Measurements from ENCODE around the gene ZXDC. TPM values are rescaled to one million over a fixed set of nuclear protein-coding genes. Genes with fewer than 3 reads are reported as not detected.

Gene ZXDC
- total RNA-seq, 2 donors from 2014 or later, result 18.9 to 25.5 TPM

- no peak for DNase-seq (ENCODE audit: low spot score)
- no peak within 1 kb of the TSS for H3K4me3 ChIP-seq
- no peak within 1 kb of the TSS for H3K27ac ChIP-seq
- H3K36me3 ChIP-seq, result no peaks in the 10 kb centered on the region
- no peak for TF ChIP-seq CTCF (IDR thresholded peaks at IDR 0.05)
- peaks cover 0 to 7% of the 10 kb centered on the region in 2 donors for H3K4me1 ChIP-seq
- no peaks in the 10 kb centered on the region for H3K27me3 ChIP-seq
- no peaks in the 10 kb centered on the region for H3K9me3 ChIP-seq
Observed at GRCh38 chr3:126517291-126517951, 41.7 kb upstream of the ZXDC start, which contains the start of gene UROC1. Gene UROC1 (minus strand): TSS chr3:126517773. CDS start chr3:126517719, 54 bp downstream.

GRCh38 chr3:126516936-126517290, 41.2 kb upstream of the ZXDC start:
- Histone ChIP-seq H3K36me3 (no peaks in the 10 kb centered on the region), H3K4me1 (peaks cover 0 to 7% of the 10 kb centered on the region in 2 donors), H3K4me3 (no peak overlapping the region), H3K27ac (no peak overlapping the region), H3K27me3 (no peaks in the 10 kb centered on the region), H3K9me3 (no peaks in the 10 kb centered on the region)
- DNase-seq (ENCODE audit: low spot score), result no peak
- no peak for TF ChIP-seq CTCF (IDR thresholded peaks at IDR 0.05)

- Histone ChIP-seq H3K9me3 (no peaks in the 10 kb centered on the region), H3K4me1 (peaks cover 0 to 7% of the 10 kb centered on the region in 2 donors), H3K4me3 (no peak overlapping the region), H3K27me3 (no peaks in the 10 kb centered on the region), H3K27ac (no peak overlapping the region), H3K36me3 (no peaks in the 10 kb centered on the region)
- DNase-seq (ENCODE audit: low spot score), result no peak
- TF ChIP-seq CTCF (IDR thresholded peaks at IDR 0.05), result no peak
Observed at GRCh38 chr3:126516152-126516935, 40.7 kb upstream of the ZXDC start.

- Histone ChIP-seq H3K4me1 (peaks cover 0 to 7% of the 10 kb centered on the region in 2 donors), H3K36me3 (no peaks in the 10 kb centered on the region), H3K9me3 (no peaks in the 10 kb centered on the region), H3K4me3 (no peak overlapping the region), H3K27ac (no peak overlapping the region), H3K27me3 (no peaks in the 10 kb centered on the region)
- TF ChIP-seq CTCF (IDR thresholded peaks at IDR 0.05), result no peak
- DNase-seq (ENCODE audit: low spot score), result no peak
Observed at GRCh38 chr3:126515066-126515706, 39.5 kb upstream of the ZXDC start.

GRCh38 chr3:126514161-126514560, 38.5 kb upstream of the ZXDC start:
- no peak for TF ChIP-seq CTCF (IDR thresholded peaks at IDR 0.05)
- no peak overlapping the region for H3K27ac ChIP-seq
- H3K9me3 ChIP-seq, result no peaks in the 10 kb centered on the region
- DNase-seq (ENCODE audit: low spot score), result no peak
- H3K4me1 ChIP-seq, result peaks cover 0 to 7% of the 10 kb centered on the region in 2 donors
- H3K4me3 ChIP-seq, result no peak overlapping the region
- H3K36me3 ChIP-seq, result no peaks in the 10 kb centered on the region
- H3K27me3 ChIP-seq, result no peaks in the 10 kb centered on the region

Measured in right atrium auricular region (tissue), 2 donors.